ENCODE measurements around the gene PHACTR4. TPM values are rescaled to one million over a fixed set of nuclear protein-coding genes. Genes with fewer than 3 reads are reported as not detected.
A peak's percentile ranks its signal among the peaks of the same experiment; 100 is the strongest.
"Not testable (repeated sequence)": the region's sequence is repeated elsewhere in the genome, so short reads cannot be mapped to it uniquely, and the experiment has no call there.

PHACTR4 gene
- total RNA-seq, 1 donor from 2014 or later, result 12.6 TPM

DNA sequence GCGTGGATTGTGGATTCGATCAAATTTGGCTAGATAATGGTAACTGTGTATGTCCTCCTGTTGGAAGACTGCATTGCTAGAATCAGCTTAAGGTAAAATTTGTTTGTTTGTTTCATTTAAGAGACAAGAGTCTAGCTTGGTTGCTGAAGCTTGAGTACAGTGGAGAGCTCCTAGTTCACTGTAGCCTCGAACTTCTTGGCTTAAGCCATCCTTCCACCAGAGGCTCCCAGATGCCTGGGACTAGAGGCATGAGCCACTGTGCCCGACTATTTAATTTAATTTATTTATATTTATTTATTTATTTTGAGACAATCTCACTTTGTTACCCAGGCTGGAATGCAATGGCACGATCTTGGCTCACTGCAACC lies 1.5 kb downstream of the PHACTR4 start:
- DNase-seq, result no peak

GRCh38 chr1:28373450-28373849 lies 3.9 kb downstream of the PHACTR4 start:
- not testable (repeated sequence) for DNase-seq

DNA sequence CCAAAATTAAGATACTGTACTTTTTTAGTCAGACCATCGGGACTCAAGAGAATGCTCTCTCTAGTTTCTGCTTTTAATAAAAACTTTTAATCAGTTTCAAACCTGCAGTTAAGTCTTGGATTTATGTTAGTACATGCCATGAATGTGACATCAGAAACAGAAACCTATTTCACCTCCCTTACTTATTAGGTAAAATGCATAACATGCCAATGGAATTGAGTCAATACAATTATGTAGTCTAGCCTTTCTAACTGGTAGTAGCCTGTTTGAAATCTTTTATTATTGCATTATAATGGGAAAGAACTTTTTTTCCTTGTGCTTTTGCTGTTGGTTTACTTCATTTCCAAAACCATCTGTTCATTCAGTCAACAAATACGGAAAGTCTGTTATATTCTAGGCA lies 4.8 kb downstream of the PHACTR4 start:
- no peak for DNase-seq

DNA sequence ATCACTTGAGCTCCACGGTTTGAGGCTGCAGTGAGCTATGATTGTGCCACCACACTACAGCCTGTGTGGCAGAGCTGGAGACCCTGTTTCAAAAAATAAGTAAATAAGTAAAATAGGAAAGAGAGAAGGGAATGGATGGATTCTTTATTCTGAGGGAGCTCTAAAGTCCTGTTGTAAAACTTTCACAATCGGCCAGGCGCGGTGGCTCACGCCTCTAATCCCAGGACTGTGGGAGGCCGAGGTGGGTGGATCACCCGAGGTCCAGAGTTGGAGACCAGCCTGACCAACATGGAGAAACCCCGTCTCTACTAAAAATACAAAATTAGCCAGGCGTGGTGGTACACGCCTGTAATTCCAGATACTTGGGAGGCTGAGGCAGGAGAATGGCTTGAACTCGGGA lies 6.1 kb downstream of the PHACTR4 start:
- DNase-seq, result not testable (repeated sequence)

- not testable (repeated sequence) for DNase-seq
These were observed 6.7 kb downstream of the PHACTR4 start for GRCh38 chr1:28376195-28376594.

DNA sequence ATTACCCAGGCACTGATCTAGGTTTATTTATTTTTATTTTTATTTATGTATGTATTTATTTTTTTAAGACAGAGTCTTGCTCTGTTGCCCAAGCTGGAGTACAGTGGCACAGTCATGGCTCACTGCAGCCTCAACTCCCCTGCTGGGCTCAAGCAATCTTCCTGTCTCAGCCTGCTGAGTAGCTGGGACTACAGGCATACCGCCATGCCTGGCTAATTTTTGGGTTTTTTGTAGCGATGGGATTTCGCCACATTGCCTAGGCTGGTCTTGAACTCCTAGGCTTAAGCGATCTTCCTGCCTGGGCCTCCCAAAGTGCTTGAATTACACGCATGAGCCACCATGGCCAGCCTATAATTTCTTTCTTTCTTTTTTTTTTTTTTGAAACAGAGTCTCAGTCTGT lies 9.4 kb downstream of the PHACTR4 start:
- no peak for DNase-seq

GRCh38 chr1:28380394-28380793 lies 10.9 kb downstream of the PHACTR4 start:
- DNase-seq, result no peak

DNA sequence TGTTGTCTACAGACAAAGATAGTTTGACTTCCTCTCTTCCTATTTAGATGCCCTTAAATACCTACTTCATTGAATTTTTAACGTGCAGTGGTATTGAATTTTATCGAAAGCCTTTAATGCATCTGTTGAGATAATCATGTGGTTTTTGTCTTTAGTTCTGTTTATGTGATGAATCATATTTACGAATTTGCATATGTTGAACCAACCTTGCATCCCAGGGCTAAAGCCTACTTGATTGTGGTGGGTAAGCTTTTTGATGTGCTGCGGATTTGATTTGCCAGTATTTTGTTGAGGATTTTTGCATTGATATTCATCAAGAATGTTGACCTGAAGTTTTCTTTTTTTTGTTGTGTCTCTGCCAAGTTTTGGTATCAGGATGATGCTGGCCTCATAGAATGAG lies 14.2 kb downstream of the PHACTR4 start:
- not testable (repeated sequence) for DNase-seq

DNA sequence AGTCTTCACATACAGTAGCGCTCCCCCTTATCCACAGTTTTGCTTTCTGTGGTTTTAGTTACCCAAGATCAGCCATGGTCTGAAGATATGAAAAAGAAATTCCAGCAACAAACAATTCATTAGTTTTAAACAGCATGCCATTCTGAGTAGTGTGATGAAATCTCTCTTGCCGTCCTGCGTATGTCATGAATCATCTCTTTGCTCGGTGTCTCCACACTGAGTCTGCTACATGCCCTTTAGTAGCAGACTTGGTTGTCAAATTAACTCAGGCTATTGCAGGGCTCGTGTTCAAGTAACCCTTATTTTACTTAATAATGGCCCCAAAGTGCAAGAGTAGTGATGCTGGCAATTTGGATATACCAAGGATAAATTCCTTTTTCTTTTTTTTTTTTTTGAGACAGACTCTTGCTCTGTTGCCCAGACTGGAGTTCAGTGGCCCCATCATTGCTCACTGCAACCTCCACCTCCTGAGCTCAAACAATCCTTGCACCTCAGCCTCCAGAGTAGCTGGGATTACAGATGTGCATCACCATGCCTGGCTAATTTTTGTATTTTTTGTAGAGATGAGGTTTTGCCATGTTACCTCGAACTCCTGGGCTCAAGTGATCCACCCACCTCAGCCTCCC lies 22.6 kb downstream of the PHACTR4 start:
- DNase-seq, result no peak

DNA sequence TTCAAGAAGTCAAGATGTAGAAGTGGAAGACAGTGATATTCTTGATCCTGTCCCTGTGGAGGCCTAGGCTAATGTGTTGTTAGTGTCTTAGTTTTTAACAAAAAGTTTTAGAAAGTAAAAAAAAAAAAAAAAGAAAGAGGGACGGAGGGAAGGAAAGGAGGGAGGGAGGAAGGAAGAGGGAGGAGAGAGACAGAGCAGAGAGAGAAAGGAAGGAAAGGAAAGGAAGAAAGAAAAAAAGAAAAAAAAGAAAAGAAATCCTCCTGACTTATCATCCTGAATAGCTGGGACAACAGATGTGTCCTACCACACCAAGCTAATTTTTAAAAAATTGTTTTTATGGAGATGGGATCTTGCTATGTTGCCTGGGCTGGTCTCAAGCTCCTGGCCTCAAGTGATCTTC lies 24.6 kb downstream of the PHACTR4 start:
- DNase-seq, result no peak

DNA sequence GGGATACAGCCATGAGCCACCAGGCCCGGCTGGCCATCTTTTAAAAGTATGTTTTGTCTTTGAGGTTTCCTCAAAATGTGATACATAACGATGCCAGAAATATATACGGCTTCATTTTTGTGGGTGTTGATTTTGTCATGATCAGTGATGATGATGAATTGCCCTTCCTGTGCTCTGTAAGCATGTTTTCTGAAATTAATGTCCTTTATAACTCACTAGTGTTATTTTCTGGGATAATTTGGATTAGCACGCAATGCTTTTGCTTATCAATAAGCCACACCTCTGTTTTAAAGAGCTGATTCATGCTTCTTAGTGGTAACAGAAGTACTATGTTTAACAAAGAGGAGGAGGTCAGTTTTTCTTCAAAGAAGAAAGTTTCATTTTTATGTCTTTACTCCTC lies 25.6 kb downstream of the PHACTR4 start:
- DNase-seq, result no peak

DNA sequence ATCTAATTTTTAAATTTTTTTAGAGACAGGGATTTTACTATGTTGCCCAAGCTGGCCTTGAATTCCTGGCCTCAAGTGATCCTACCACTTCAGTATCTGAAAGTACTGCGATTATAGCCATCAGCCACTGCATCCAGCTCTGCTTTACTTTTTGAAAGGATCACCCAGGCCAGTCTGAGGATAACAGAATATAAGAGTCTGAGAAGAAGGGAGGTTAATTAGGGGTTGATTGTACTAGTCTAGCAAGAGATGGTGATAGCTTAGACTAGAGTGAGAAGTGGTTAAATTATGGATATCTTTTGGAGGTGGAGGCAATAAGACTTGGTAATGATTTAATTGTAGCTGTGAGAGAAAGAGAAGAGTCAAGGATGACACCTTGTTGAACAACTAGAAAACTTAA lies 32.2 kb downstream of the PHACTR4 start:
- DNase-seq, result no peak

- no peak for DNase-seq
These were observed 39.5 kb downstream of the PHACTR4 start for GRCh38 chr1:28409090-28409489.

GRCh38 chr1:28411656-28412055 lies 42.1 kb downstream of the PHACTR4 start:
- DNase-seq, result no peak

GRCh38 chr1:28412731-28413130 lies 43.2 kb downstream of the PHACTR4 start:
- DNase-seq, result no peak

DNA sequence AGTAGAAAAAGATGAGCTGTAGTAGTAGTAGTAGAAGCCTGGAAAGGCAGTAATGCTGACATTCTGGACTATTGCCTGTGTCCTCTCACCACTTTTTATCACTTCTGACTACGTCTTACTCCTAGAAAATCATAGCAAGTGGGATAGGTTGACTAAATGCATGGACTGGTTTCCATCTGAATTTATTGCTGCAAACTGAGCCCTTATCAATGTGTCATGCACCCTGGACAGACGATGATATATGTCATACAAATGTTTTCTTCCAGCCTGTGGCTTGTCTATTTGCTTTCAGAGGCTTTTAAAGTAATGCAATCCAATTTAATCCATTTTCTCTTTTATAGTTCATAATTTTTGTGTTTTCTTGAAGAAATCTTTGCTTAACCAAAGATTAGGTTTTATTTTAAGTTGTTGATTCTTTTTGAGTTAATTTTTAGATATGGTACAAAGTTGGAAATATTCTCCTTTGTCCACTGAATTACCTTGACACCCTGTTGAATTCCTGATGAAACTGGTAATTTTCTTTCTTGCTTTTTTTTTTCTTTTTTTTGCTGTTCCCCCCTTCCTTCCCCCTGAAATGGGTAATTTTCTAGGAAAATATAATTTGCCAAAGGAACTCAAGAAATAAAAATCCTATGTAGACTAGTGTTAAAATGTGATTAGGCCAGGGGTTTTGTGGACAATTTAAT lies 47.1 kb downstream of the PHACTR4 start:
- DNase-seq, result no peak

GRCh38 chr1:28417441-28417922 lies 47.9 kb downstream of the PHACTR4 start:
- peak; percentile 86 for DNase-seq

GRCh38 chr1:28417926-28418637 lies 48.5 kb downstream of the PHACTR4 start:
- DNase-seq, result no peak

GRCh38 chr1:28421744-28422143 lies 52.2 kb downstream of the PHACTR4 start:
- DNase-seq, result peak; percentile 64

DNA sequence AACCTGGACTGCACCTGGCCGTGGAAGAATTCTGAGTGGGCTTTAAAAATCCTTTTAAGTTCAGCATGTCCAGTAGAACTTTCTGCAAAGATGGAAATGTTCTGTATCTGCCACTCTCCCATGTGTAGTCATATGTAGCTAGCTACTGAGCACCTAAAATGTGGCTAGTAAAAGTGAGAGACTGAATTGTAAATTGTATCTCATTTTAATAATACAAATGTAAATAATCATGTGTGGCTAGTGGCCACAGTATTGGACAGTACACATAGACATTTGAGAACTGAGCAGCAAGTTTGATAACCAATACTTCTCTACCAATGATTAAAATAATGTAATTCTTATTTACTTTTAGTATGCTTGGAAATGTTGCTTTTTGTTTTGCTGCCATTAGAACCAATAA lies 57.3 kb downstream of the PHACTR4 start:
- DNase-seq, result no peak

DNA sequence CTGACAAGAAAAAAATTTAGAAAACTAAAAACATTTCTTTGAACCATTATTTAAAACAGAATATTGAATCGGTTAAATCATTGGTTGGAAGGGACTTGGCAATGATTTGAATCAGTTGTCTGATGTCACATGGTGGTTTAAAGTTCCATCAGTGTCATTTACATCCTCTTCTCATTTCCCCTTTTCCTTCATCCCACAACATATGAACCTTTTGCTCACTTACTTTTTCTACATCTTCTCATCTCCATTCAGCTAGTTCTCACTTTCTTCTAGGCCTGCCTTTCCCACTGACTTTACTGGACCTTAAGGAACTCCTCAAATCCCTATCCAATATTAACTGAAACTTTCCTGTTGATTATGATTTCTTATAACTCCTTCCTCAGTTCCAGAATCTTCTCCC lies 58.5 kb downstream of the PHACTR4 start:
- no peak for DNase-seq

DNA sequence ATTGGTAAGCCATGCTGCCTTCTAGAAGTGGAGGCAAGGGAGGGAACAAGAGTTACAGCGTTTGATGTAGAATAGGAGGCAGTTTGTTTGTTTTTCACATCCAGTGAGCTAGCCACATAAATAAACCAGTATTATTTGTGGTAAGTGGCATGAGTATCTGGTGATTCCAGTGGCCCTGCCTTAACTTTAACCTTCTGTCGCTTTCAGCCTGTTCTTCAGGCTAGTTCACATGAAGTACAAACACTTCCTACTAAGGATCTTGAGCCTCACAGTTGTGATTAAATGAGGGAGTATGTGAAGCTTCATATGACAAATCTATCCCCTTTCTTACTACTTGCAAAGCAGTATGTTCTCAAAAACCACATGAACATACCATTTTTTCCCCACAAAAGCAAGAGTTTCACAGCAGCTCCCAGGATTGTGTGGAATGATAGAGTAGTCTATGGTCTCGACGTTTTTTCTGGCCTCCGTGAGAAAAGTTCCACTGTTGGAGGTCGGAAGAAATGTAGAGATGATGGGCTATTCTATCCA lies 59.5 kb downstream of the PHACTR4 start:
- DNase-seq, result no peak

DNA sequence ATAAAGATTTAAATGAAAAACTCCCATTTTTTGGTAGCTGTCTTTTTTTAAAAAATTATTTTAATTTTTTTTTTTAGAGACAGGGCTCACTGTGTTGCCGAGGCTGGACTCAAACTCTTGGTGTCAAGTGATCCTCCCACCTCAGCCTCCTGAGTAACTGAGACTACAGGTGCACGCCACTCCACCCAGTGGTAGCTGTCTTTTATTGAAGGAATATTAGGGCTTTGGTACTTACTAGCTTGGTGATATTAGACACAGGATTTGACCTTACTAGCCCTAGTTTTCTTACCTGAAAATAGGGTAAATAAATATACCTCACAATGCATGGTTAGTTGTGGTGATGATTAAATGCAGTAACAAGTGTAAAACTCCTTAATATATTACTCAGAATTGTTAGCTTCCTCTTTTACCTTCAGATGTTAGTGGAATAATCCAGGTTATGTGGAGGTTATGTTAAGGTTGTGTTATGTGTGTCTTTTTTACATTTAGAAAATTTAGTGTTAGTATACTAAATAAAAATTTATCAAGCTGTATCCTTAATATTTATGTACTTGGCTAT lies 66.8 kb downstream of the PHACTR4 start:
- DNase-seq, result no peak
